HG03175 (cell line): ENCODE data around the gene FBXO2.
"Not testable (repeated sequence)": the region's sequence is repeated elsewhere in the genome, so short reads cannot be mapped to it uniquely, and the experiment has no call there.

Experiments
- ATAC-seq: cut with Tn5 transposase; IDR thresholded peaks from one replicate; pipeline ENCODE4 v1.9.1; 2021; ENCODE audit warnings: mild to moderate bottlenecking, moderate library complexity; ENCODE audit not compliant: unreplicated experiment

The FBXO2 gene

DNA sequence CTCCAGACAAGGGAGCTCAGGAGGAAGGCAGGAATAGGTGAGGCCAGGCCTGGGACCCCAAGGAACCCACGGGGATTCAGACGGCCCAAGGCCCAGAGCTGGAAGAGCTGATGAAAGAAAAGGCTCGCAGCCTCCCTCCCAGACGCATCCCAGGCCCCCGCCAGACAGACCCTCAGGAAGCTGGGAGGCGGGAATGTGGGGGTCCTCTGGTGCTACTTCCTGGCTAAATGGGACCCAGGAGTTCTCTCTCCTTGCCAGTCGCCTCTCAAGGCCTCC is 430 bp downstream of the FBXO2 start:
- no peak for ATAC-seq

DNA sequence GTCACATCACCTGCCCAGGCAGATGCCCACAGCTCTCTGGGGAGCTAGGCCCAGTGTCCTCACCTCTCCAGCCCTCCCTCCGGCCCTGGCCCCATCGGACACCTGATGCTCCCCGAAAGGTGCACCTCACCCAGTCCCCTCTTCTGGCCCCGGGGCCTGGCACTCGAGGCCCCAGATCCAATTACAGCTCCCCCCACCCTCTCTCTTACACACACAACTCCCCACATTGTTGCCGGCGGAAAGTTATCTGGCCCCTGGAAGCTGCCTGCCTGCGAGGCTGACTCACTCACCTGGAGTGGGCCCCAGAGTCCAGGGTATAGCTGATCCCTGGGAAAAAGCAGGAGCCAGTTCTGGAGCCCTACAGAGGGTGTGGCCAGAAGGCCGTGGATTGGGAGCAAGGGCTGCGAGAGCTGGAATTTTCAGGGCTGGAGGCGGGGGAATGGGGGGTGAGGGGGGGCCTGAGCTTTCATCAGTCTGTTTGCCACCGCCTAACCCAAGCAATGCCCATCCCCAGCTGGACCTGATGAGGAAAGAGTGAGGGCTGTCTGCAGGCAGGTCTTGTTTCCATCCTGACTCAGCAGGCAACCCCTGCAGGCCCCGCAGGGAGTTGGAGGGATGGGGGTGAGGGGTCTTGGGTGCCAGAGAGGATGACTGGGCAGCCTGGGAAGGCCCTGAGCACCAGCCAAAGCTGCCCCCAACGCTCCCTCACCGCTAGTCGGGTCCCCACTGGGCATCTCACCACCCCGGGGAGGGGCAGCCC is 948 bp downstream of the FBXO2 start:
- ATAC-seq, result no peak

DNA sequence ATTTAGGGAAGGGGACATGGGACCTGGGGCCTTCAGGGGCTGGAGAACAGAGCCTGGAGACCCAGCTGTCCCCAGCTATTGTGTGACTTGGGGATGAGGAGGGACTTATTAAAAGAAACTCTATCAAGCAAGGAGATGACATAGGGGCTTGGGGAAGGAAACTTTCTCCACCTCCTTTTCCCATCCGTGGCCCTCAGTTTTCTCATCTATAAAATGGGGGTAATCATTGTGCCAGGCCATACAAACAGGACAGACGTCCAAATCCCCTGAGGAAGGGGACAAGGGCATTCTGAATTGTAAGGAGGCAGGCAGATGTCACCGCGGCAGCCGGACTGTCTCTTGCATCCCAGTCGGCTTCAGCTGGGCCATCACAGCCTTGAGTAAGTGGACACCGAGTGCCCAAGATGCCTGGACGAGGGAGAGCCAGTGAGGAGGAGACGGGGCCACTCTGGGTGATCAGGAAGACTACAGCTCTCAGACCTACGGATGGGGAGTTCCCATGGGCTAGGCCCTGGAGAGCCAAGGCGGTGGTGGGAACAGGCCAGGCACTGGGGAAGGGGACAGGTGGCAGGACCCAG is 1.9 kb downstream of the FBXO2 start:
- no peak for ATAC-seq

DNA sequence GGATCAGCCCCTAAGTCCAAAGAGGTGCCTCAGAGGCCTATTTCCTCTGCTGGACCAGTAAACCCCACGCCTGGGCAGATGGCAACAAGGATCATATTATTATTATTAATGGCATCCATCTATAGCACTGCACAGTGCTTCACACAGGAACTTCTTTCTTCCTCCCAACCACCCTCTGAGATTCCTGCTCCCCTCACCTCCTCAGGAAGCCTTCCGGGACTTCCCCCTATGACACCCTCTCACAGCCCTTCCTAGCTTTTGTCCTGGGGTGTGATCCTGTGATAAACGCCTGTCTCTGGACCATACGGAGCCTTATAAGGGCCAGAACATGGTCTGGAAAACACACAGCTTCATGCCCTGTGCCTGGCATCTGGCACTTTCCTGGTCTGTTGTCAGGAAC is 3.2 kb downstream of the FBXO2 start:
- no peak for ATAC-seq

DNA sequence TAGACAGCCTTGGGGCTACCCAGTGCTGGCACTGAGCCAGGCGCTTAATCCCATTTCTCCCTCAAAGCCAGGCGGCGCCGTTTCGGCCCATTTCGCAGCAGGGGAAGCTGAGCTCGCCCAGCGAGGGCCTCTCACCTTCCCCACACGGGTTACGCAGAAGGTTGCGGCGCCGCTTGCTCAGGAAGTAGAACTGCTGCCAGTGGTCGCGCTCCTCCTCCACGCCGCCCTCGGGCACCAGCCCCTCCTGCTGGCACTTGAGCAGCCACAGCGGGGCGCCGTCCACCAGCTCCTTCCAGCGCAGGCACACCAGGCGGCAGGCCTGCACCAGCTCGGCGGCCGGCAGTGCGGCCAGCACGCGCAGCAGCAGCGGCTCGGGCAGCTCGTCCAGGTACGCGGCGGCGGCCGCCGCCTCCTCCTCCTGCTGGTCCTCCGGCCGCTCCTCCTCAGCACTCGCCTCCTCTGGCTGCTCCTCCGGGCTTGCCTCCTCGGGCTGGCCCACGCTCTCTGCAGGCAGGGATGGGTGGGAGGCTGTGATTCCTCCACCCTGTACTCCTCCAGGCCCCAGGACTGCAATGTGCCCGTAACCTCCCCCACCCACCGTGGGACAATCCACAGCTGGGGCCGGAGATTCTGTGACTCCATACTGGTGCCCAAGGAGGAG is 3.8 kb downstream of the FBXO2 start:
- no peak for ATAC-seq

DNA sequence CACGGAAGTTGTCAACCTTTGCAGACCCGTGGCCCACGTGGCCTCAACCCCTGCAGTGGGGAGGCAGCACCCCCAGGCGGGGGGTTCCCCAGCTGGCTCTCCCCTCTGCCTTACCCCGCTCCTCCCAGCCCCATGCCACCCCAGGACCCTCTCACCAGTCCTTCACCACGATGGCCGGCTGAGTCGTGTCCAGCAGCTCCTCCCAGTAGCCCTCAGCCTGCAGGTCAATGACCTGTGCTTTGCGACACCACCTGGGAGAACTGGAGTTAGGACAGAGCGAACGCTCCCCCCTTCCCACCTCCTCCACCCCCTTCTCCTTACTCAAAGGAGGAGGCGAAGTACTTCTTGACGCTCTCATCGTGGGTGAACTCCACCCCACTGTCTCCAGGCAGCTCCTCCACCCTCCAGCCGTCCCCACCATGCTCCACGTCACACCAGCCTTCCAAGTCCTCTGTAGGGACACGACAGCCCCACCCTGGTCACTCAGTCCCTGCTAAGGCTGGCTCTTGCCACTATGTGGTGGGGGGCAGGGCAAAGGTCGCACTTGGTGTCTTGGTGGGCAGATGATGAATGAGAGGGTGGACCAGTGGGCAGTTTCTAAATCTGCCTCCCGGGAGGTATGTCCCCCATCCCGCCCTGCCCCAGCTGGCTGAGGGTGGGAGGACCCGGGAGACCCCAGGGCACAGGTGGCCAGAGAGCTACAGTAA is 4.5 kb downstream of the FBXO2 start:
- ATAC-seq, result no peak

DNA sequence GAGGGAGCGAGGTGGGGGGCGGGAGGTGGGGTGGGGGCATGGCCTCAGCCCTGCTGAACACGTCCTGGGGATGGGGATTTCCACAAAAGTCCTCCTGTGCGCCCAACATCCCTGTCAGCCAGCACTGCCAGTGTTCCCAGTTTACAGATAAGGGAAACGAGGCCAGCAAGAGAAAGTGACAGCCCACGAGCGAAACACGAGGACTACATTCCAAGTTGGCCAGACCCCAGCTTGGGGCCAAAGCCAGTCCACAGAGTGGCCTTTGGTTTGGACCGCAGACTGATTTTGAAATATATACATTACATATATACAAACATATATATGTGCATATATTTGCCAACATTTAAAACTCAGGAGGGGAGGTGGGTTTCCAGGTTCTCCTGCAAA is 5.0 kb downstream of the FBXO2 start:
- ATAC-seq, result no peak

DNA sequence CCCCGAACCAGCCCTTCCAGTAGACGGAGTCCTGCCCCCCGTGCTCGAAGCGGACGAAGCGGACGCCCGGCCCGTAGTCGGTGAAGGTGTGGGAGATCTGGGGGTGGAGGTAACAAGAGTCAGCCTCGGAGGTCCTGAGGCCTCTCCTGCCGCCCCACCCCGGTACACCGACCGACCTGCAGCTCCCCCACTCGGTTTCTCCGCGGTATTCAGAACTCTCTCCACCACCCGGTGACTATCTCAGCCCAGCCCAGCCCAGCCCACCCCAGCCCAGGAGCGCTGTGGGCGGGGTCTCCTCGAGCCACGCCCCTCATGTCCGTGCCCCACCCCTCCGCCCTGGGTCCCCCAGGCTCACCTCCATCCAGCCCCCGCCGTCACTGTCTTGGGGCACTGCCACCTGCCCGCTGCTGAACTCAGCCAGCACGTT is 5.5 kb downstream of the FBXO2 start:
- no peak for ATAC-seq

DNA sequence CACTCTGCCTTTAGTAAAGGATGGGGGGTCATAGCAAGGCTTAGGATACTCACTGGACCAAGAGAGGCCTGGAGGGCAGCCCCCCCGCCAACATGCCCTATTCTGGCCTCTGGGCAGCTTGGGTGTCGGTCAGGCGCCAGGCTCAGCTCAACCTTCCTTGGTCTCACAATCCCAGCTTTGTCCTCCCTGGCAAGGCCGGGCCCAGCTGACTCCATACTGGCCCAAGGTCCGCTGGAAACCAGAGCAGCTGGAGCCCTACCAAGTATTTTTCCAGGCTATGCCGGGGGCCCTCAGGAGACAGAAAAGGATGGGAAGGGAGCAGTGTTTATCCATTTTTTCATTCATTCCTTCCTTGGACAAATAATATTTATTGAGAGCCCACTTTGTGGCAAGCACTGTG is 6.2 kb downstream of the FBXO2 start:
- ATAC-seq, result no peak

DNA sequence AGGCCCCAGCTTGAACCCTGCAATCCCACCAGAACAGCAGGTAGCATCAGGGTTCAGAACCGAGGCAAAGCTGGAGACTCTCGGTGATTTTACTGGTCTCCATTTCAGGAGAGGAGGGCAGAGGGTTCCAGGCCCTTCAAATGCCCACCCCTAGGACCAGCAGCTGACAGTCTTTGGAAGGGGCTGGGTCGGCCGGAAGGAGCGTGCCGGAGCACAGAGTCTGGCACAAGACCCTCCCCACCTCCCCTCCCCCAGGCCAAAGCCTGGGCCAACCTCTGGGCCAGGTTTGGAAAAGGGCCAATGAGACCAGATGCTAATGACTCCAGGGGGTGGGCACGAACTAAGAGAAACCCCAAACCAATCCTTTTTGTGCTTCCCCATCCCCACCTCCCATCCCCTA is 6.9 kb downstream of the FBXO2 start:
- no peak for ATAC-seq

DNA sequence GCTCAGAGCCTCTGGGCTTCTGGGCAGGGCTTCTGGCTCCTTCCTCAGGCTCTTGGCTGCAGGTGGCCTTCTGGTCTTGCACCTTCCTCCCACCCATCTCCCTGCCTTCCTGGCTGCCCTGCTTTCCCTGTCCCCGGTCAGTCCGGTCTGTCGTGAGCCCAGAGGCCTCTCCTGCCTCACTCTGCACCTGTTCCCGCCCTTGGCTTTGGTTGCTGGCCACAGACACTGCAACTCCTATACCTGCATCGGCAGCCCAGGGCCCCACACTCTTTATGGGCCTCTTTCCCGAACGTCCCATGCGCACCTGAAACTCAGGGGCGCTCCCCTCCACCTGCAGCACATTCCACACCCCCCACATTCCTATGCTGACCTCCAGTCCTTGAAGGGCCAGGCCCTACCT is 7.9 kb downstream of the FBXO2 start:
- ATAC-seq, result no peak

DNA sequence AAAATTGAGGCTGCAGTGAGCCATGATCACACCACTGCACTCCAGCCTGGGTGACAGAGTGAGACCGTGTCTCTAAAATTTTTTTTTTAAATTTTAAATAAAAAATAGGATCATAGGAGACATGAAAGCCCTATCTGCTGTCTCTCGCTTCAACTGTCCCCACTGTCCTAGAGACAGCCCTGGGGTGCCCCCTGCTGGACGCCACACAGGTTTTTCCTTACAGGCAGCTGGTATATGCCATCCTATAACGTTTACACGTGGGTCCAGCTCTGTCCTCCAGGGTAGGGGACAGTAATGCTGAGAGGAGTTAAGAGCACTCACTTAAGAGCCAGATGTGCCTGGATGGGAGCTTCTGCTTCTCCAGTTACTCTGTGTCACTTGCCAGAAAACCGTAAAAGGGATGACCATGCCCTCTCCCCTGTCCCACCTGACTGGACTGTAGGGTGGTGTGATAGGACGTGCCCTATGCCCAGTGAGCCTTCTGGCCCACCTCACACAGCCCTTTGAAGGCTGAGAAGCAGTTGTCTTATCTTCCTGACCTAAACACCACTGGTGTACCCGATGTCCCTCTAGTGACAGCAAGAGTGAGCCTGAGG is 8.5 kb downstream of the FBXO2 start:
- no peak for ATAC-seq

DNA sequence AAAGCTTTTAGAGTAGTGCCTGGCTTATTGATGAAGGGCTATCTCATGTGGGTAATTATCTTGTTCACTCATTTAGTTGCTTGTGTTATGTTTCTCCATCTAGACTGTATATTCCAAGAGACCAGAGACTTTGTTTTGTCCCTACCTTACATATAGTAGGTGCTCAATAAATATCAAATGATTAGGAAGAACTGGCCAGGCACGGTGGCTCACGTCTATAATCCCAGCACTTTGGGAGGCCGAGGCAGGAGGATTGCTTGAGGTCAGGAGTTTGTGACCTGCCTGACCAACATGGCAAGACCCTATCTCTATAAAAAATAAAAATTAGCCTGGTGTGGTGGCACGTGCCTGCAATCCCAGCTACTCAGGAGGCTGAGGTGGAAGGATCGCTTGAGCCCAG is 9.0 kb downstream of the FBXO2 start:
- no peak for ATAC-seq

DNA sequence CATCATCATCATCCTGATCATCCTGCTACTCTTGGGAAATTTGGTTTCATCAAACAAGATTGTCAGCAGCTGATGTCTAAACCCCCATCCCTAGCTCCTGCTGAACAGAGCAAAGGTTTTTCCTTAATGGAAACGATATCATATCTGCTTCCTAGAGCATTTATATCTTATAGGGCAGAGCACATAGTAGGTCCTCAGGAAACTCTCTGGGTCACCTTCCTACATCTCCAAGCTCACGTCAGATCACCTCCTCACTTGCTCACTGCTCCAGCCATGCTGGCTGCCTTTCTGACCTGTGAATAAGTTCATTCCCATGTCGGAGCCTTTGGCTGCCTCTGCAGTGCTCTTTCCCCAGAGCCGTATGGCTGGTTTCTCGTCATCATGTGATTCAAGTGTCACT is 10.4 kb downstream of the FBXO2 start:
- ATAC-seq, result no peak

DNA sequence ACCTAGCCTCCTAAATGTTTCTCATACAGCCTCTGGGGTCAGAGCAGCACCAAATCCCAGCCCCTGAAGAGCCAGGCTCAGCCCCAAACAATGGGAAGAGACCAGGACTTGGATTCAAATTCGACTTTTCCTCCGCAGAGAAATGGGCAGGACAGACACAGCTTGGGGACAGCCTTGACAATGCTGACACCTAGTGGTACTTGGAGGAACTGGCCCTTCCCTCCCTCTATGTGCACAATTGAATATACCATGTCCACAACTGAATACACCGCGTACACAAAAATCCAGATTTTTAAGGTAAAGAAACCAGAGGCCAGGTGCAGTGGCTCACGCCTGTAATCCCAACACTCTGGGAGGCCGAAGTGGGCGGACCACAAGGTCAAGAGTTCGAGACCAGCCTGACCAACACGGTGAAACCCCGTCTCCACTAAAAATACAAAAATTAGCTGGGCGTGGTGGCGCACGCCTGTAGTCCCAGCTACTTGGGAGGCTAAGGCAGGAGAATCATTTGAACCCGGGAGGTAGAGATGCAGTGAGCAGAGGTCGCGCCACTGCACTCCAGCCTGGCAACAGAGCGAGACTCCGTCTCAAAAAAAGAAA is 11.7 kb downstream of the FBXO2 start:
- not testable (repeated sequence) for ATAC-seq

DNA sequence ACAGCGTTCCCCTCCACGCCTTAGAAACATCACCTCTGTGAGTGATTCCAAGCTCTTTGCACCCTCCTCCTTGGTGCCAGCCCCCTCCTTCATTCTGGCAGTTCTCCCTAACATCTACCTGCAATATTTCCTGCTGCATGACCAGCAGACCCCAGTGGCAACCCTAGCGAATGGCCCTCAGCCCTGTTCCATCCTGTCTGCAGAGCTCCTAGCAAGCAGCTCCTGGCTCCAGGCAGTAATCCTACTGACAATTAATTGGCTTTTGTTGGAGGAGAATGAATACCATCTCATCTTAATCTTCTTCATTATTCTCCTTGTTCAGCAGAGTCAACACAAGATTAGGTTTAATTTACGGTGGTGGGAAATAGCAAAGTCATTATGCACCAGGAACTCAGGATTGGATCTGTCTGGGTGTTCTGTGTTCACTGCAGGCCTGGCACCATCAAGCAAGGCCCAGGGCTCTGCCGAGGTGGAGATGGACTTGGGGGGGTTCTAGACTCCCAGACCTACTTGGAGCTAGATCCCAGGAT is 12.4 kb downstream of the FBXO2 start:
- ATAC-seq, result no peak

DNA sequence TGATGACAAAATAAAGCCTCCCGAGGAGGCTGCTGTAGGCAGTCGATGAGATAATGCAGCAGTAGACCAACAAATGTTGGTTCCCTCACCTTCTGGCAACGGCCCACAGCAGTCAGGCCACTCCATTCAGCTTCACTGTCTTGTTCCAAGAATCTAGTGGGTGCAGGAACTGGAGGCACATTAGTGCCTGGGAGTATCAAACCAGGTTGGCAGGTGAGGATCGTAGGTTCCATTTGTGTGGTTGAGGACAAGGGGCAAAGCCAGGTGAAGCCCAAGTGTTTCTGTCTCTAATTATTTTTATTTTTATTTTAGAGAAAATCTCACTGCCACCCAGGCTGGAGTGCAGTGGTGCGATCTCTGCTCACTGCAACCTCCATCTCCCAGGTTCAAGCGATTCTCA is 13.3 kb downstream of the FBXO2 start:
- ATAC-seq, result no peak

DNA sequence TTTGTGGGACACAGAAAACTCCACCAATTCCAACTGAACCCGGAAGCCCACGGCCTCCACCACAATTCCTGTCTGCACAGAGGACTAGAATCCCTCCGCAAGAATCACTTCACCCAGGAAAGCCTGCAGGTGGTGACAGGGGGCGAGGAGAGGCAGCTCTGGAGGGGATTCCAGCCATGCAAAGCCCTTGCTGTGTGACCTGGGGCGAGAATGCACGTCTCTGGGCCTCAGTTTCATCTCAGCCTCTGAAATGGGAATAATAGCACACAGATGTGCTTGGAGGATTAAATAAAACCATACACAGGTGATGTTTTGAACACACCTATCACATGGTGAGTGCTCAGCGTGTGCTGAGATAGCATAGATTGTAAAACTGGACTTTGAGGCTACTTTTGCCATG is 14.1 kb downstream of the FBXO2 start:
- no peak for ATAC-seq

DNA sequence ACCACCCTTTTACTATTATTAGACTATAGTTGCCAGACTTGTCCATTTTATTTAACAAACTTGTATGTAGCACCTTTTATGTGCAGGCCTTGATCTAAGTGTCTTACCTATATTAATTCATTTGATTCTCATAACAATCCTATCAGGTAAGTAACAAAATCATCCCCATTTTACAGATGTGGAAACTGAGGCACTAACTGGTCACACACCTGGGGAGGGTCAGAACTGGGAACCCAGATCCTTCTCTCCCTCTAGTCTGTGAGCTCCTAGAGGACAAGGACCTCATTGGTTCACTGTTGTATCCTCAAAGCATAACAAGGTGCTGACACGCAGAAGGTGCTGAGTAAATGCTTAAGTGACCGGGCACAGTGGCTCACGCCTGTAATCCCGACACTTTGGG is 14.9 kb downstream of the FBXO2 start:
- no peak for ATAC-seq

DNA sequence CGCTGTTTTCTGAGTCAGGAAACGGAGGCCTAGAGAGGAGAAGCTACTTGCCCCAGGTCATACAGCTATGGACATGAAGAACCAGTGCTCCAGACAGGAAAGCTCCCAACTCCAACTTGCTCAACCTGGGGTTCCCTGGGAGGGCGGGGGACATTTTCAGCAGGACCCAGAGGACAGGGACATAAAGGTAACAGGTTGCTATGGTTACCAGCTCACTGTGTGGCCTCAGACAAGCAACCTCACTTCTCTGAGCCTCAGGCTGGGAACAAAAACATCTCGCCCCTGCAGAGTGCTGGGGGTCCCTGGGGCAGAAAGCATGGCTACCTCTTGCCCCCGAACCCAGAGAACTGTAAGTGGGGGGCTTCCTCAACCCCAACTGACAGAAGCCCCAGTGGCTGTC is 16.1 kb downstream of the FBXO2 start:
- no peak for ATAC-seq
